Activated naive CD4-positive, alpha-beta T cell treated with anti-CD3 and anti-CD28 coated beads, Interleukin-2, amount 50 U/mL, for 16 hours (primary cell): Measurements from ENCODE around the gene IQSEC1.

ENCODE experiments used
- DNase-seq: peaks from one replicate; pipeline ENCODE4 v3.0.0-alpha.2; 2020

Gene IQSEC1

GRCh38 chr3:12926660-12927059, 146.6 kb downstream of the IQSEC1 start:
- DNase-seq: no peak

GRCh38 chr3:12925648-12926047, 147.6 kb downstream of the IQSEC1 start:
- DNase-seq: no peak

GRCh38 chr3:12924437-12924836, 148.8 kb downstream of the IQSEC1 start:
- no peak for DNase-seq

GRCh38 chr3:12922881-12923431, 150.3 kb downstream of the IQSEC1 start:
- DNase-seq: no peak

GRCh38 chr3:12922306-12922705, 150.9 kb downstream of the IQSEC1 start:
- DNase-seq: no peak

- no peak for DNase-seq
Observed at GRCh38 chr3:12921736-12922135, 151.5 kb downstream of the IQSEC1 start.

- no peak for DNase-seq
Observed at GRCh38 chr3:12920967-12921366, 152.3 kb downstream of the IQSEC1 start.

- DNase-seq: no peak
Observed at GRCh38 chr3:12919205-12919604, 154.0 kb downstream of the IQSEC1 start.

- DNase-seq: no peak
Observed at GRCh38 chr3:12918231-12918630, 155.0 kb downstream of the IQSEC1 start.

- no peak for DNase-seq
Observed at GRCh38 chr3:12916159-12916558, 157.1 kb downstream of the IQSEC1 start.

GRCh38 chr3:12914088-12914487, 159.1 kb downstream of the IQSEC1 start:
- DNase-seq: no peak

- no peak for DNase-seq
Observed at GRCh38 chr3:12911881-12912415, 161.3 kb downstream of the IQSEC1 start.

GRCh38 chr3:12910356-12911099, 162.7 kb downstream of the IQSEC1 start:
- DNase-seq: no peak

- DNase-seq: no peak
Observed at GRCh38 chr3:12909710-12910109, 163.5 kb downstream of the IQSEC1 start.

GRCh38 chr3:12908859-12909258, 164.4 kb downstream of the IQSEC1 start:
- no peak for DNase-seq

- no peak for DNase-seq
Observed at GRCh38 chr3:12908136-12908730, 165.0 kb downstream of the IQSEC1 start.

- DNase-seq: no peak
Observed at GRCh38 chr3:12907729-12908128, 165.5 kb downstream of the IQSEC1 start.

GRCh38 chr3:12907296-12907695, 165.9 kb downstream of the IQSEC1 start:
- DNase-seq: no peak

- DNase-seq: no peak
Observed at GRCh38 chr3:12906916-12907290, 166.3 kb downstream of the IQSEC1 start.

- DNase-seq: no peak
Observed at GRCh38 chr3:12906141-12906915, 166.9 kb downstream of the IQSEC1 start.

- DNase-seq: no peak
Observed at GRCh38 chr3:12905316-12906071, 167.7 kb downstream of the IQSEC1 start.

- no peak for DNase-seq
Observed at GRCh38 chr3:12904951-12905315, 168.3 kb downstream of the IQSEC1 start.

- no peak for DNase-seq
Observed at GRCh38 chr3:12903881-12904280, 169.3 kb downstream of the IQSEC1 start.
